HepG2 (cell line): ENCODE results near the gene ZNF507. TPM values are rescaled to one million over a fixed set of nuclear protein-coding genes. Genes with fewer than 3 reads are reported as not detected.

Experiments used
- GATAD2A ChIP-seq: IDR thresholded peaks from 2 replicates; pipeline ENCODE4 v1.6.1; 2016
- GZF1 ChIP-seq: sonication (generic); formaldehyde crosslinking; IDR thresholded peaks from 2 replicates; pipeline ENCODE4 v1.5.1; 2020; ENCODE audit warnings: mild to moderate bottlenecking, missing genetic modification reagents
- HDAC1 ChIP-seq: sonication (generic); formaldehyde crosslinking; IDR thresholded peaks from 2 replicates; pipeline ENCODE4 v1.5.1; 2020; ENCODE audit warnings: mild to moderate bottlenecking, missing genetic modification reagents
- NAIF1 ChIP-seq: sonication (generic); formaldehyde crosslinking; IDR thresholded peaks from 2 replicates; pipeline ENCODE4 v1.5.0; 2020; ENCODE audit warnings: mild to moderate bottlenecking, missing genetic modification reagents, borderline replicate concordance
- NFIB ChIP-seq: sonication (generic); formaldehyde crosslinking; IDR thresholded peaks from 2 replicates; pipeline ENCODE4 v1.9.0; 2021; ENCODE audit warnings: missing genetic modification reagents, mild to moderate bottlenecking, borderline replicate concordance
- NFYC ChIP-seq: IDR thresholded peaks from 2 replicates; pipeline ENCODE4 v1.6.1; 2016; ENCODE audit warnings: missing genetic modification reagents, missing compliant biosample characterization
- PHF21A ChIP-seq: sonication (generic); formaldehyde crosslinking; IDR thresholded peaks from 2 replicates; pipeline ENCODE4 v1.5.0; 2020; ENCODE audit warnings: mild to moderate bottlenecking, missing genetic modification reagents
- ZBTB7A ChIP-seq: sonication (generic); formaldehyde crosslinking; IDR thresholded peaks from 2 replicates; pipeline ENCODE4 v1.8.0; 2022; ENCODE audit warnings: mild to moderate bottlenecking, missing genetic modification reagents
- ZC3H4 ChIP-seq: sonication (generic); formaldehyde crosslinking; IDR thresholded peaks from 2 replicates; pipeline ENCODE4 v1.4.0; 2020; ENCODE audit warnings: missing genetic modification reagents, borderline replicate concordance
- ZFY ChIP-seq: sonication (generic); formaldehyde crosslinking; IDR thresholded peaks from 2 replicates; pipeline ENCODE4 v1.4.0; 2020; ENCODE audit warnings: missing genetic modification reagents
- ZMYM2 ChIP-seq: sonication (generic); formaldehyde crosslinking; IDR thresholded peaks from 2 replicates; pipeline ENCODE4 v1.8.0; 2022; ENCODE audit warnings: mild to moderate bottlenecking, missing genetic modification reagents
- ZNF441 ChIP-seq: sonication (generic); formaldehyde crosslinking; IDR thresholded peaks from 2 replicates; pipeline ENCODE4 v1.7.0; 2021; ENCODE audit warnings: missing genetic modification reagents, borderline replicate concordance
- ZNF737 ChIP-seq: sonication (generic); formaldehyde crosslinking; IDR thresholded peaks from 2 replicates; pipeline ENCODE4 v1.5.0; 2020; ENCODE audit warnings: missing genetic modification reagents, mild to moderate bottlenecking, borderline replicate concordance
- polyA plus RNA-seq, 8 experiments: library from polyadenylated mRNA; depleted of rRNA in 3 of 8; stranded (reverse) in 7 of 8; unstranded in 1 of 8; fragments of >200 nt; fragmentation: Illumina TruSeq in 4 of 8; extraction: Trizol in 4 of 8; gene quantifications; 2 replicates each; pipeline versions ENCODE4 v1.2.1 to v1.2.3, GENCODE V29; 2011 to 2016; ENCODE audit warnings: low read depth in 4 of 8, missing spikeins in 1 of 8, mixed read lengths in 1 of 8; ENCODE audit not compliant: insufficient read depth in 1 of 8
- total RNA-seq, 5 experiments: library from RNA; depleted of rRNA; stranded (reverse); fragments of >200 nt; fragmentation: Illumina TruSeq; extraction: Trizol; gene quantifications; 2 replicates each; pipeline ENCODE4 v1.2.3, GENCODE V29; 2016; ENCODE audit warnings: low read depth in 1 of 5
- TF ChIP-seq, protein P1 (sequence below): sonication (generic); formaldehyde crosslinking; IDR thresholded peaks from 2 replicates; pipeline ENCODE4 v1.4.0; 2020; ENCODE audit warnings: missing genetic modification reagents
- TF ChIP-seq, protein P2 (sequence below): sonication (generic); formaldehyde crosslinking; IDR thresholded peaks from 2 replicates; pipeline ENCODE4 v1.9.0; 2021; ENCODE audit warnings: missing genetic modification reagents, borderline replicate concordance
- TF ChIP-seq, protein P3 (sequence below): sonication (generic); formaldehyde crosslinking; IDR thresholded peaks from 2 replicates; pipeline ENCODE4 v1.5.0; 2020; ENCODE audit warnings: missing genetic modification reagents
- TF ChIP-seq, protein P4 (sequence below): sonication (generic); formaldehyde crosslinking; IDR thresholded peaks from 2 replicates; pipeline ENCODE4 v1.4.0; 2020; ENCODE audit warnings: missing genetic modification reagents
- TF ChIP-seq, protein P5 (sequence below): sonication (generic); formaldehyde crosslinking; IDR thresholded peaks from 2 replicates; pipeline ENCODE4 v1.9.0; 2021; ENCODE audit warnings: missing genetic modification reagents, borderline replicate concordance
- TF ChIP-seq, protein P6 (sequence below): fragments of 450-650 bp; IDR thresholded peaks from 2 replicates; pipeline ENCODE4 v1.6.1; 2017; ENCODE audit warnings: mild to moderate bottlenecking

Gene ZNF507
- total and polyA plus RNA-seq, 2 of the 13 experiments (the other 11 are each of a cell fraction or from before 2014, with no cell fraction given), result 7.3 to 10.9 TPM

DNA sequence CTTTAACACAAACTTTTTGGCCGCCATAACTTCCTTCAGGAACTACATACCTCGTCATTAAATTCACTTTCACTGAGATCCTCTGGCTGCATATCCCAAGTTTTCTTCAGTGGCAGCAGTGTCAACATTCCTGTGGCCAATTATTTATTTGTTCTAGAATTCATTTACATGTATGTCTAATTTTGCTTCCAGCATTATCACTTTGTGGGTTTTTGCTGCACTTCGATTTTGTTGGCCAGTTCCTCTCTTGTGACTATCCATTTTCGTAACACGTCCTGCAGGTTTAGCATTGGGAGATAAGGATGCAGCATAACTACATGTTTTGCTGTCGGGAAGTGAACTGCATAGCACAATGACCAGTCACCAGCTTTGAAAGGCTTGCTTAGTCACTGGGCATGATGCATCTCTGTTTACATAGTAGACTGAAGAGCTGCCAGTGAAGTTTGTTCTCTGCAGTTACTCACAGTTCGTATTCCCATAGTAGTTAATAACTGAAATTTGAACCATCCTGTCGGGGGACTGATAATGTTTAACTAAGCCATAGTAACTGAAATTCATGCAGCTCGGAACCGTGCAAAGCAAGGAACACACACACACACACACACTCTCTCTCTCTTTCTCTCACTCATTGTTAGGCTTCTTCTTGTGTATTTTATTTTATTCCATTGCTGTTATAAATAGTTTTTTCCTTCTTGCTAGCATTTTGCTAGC lies 28.3 kb downstream of the ZNF507 start (continued):
- TF ChIP-seq, protein P1, sequence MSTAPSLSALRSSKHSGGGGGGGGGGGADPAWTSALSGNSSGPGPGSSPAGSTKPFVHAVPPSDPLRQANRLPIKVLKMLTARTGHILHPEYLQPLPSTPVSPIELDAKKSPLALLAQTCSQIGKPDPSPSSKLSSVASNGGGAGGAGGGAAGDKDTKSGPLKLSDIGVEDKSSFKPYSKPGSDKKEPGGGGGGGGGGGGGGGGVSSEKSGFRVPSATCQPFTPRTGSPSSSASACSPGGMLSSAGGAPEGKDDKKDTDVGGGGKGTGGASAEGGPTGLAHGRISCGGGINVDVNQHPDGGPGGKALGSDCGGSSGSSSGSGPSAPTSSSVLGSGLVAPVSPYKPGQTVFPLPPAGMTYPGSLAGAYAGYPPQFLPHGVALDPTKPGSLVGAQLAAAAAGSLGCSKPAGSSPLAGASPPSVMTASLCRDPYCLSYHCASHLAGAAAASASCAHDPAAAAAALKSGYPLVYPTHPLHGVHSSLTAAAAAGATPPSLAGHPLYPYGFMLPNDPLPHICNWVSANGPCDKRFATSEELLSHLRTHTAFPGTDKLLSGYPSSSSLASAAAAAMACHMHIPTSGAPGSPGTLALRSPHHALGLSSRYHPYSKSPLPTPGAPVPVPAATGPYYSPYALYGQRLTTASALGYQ (CRISPR knock-in tag), result 0 out of 2 replicates have a peak, but pooled peaks have one; percentile 51
- TF ChIP-seq, protein P2, sequence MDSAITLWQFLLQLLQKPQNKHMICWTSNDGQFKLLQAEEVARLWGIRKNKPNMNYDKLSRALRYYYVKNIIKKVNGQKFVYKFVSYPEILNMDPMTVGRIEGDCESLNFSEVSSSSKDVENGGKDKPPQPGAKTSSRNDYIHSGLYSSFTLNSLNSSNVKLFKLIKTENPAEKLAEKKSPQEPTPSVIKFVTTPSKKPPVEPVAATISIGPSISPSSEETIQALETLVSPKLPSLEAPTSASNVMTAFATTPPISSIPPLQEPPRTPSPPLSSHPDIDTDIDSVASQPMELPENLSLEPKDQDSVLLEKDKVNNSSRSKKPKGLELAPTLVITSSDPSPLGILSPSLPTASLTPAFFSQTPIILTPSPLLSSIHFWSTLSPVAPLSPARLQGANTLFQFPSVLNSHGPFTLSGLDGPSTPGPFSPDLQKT, result no peak
- TF ChIP-seq ZNF441 (no peak), ZFY (CRISPR knock-in tag) (no peak), NFIB (no peak), ZMYM2 (CRISPR knock-in tag) (no peak), ZBTB7A (CRISPR knock-in tag) (no peak), PHF21A (no peak; the same call in none of the 2 replicates), NFYC (CRISPR knock-in tag) (peak; percentile 34), ZNF737 (CRISPR knock-in tag) (no peak), GZF1 (CRISPR knock-in tag) (no peak), ZC3H4 (CRISPR knock-in tag) (no peak), GATAD2A (CRISPR knock-in tag) (peak; percentile 88), NAIF1 (peak; percentile 91), HDAC1 (CRISPR knock-in tag) (peak; percentile 63)
- TF ChIP-seq, protein P3, sequence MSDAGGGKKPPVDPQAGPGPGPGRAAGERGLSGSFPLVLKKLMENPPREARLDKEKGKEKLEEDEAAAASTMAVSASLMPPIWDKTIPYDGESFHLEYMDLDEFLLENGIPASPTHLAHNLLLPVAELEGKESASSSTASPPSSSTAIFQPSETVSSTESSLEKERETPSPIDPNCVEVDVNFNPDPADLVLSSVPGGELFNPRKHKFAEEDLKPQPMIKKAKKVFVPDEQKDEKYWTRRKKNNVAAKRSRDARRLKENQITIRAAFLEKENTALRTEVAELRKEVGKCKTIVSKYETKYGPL, result no peak
- TF ChIP-seq, protein P4, sequence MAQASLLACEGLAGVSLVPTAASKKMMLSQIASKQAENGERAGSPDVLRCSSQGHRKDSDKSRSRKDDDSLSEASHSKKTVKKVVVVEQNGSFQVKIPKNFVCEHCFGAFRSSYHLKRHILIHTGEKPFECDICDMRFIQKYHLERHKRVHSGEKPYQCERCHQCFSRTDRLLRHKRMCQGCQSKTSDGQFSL (CRISPR knock-in tag), result no peak
- TF ChIP-seq, protein P5, sequence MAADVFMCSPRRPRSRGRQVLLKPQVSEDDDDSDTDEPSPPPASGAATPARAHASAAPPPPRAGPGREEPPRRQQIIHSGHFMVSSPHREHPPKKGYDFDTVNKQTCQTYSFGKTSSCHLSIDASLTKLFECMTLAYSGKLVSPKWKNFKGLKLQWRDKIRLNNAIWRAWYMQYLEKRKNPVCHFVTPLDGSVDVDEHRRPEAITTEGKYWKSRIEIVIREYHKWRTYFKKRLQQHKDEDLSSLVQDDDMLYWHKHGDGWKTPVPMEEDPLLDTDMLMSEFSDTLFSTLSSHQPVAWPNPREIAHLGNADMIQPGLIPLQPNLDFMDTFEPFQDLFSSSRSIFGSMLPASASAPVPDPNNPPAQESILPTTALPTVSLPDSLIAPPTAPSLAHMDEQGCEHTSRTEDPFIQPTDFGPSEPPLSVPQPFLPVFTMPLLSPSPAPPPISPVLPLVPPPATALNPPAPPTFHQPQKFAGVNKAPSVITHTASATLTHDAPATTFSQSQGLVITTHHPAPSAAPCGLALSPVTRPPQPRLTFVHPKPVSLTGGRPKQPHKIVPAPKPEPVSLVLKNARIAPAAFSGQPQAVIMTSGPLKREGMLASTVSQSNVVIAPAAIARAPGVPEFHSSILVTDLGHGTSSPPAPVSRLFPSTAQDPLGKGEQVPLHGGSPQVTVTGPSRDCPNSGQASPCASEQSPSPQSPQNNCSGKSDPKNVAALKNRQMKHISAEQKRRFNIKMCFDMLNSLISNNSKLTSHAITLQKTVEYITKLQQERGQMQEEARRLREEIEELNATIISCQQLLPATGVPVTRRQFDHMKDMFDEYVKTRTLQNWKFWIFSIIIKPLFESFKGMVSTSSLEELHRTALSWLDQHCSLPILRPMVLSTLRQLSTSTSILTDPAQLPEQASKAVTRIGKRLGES (CRISPR knock-in tag), result no peak
- TF ChIP-seq, protein P6, sequence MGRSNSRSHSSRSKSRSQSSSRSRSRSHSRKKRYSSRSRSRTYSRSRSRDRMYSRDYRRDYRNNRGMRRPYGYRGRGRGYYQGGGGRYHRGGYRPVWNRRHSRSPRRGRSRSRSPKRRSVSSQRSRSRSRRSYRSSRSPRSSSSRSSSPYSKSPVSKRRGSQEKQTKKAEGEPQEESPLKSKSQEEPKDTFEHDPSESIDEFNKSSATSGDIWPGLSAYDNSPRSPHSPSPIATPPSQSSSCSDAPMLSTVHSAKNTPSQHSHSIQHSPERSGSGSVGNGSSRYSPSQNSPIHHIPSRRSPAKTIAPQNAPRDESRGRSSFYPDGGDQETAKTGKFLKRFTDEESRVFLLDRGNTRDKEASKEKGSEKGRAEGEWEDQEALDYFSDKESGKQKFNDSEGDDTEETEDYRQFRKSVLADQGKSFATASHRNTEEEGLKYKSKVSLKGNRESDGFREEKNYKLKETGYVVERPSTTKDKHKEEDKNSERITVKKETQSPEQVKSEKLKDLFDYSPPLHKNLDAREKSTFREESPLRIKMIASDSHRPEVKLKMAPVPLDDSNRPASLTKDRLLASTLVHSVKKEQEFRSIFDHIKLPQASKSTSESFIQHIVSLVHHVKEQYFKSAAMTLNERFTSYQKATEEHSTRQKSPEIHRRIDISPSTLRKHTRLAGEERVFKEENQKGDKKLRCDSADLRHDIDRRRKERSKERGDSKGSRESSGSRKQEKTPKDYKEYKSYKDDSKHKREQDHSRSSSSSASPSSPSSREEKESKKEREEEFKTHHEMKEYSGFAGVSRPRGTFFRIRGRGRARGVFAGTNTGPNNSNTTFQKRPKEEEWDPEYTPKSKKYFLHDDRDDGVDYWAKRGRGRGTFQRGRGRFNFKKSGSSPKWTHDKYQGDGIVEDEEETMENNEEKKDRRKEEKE, result no peak
